Colonic mucosa (tissue), 4 donors: ENCODE data around the gene SHPK. TPM values are rescaled to one million over a fixed set of nuclear protein-coding genes. Genes with fewer than 3 reads are reported as not detected.

Experiments
- DNase-seq: peaks from one replicate; pipeline ENCODE4 v3.0.0-alpha.2; 2020
- H3K27ac ChIP-seq: fragments of 200-600 bp; one replicate; pipeline ENCODE4 v1.8.0; 2021
- H3K27me3 ChIP-seq: fragments of 200-600 bp; one replicate; pipeline ENCODE4 v1.8.0; 2021
- H3K36me3 ChIP-seq: fragments of 200-600 bp; one replicate; pipeline ENCODE4 v1.8.0; 2021
- H3K4me1 ChIP-seq: fragments of 200-600 bp; one replicate; pipeline ENCODE4 v1.8.0; 2021; ENCODE audit warnings: mild to moderate bottlenecking
- H3K4me3 ChIP-seq: fragments of 200-600 bp; one replicate; pipeline ENCODE4 v1.8.0; 2021
- H3K9ac ChIP-seq, 2 donors: one replicate each; pipeline ENCODE4 v1.7.0; 2013; ENCODE audit warnings: control low read depth in 2 of 2, low read depth in 2 of 2, low read length in 2 of 2
- H3K9me3 ChIP-seq: fragments of 200-600 bp; one replicate; pipeline ENCODE4 v1.8.0; 2021
- intact Hi-C: fragments of 100-400 bp; cut with DNase I; formaldehyde crosslinking; loops from one replicate; pipeline ENCODE4 v1.14.1; 2022
- total RNA-seq, 2 donors: library from RNA; stranded (reverse); fragmentation: NEBNext Ultra II Directional in 1 of 2; extraction: Animal tissue kit (Norgen Biotek cat#: 25700) in 1 of 2; gene quantifications; one replicate each; pipeline ENCODE4 v1.2.1, GENCODE V29; 2021
- TF ChIP-seq, protein P1 (sequence below): fragments of 200-600 bp; IDR thresholded peaks from one replicate; pipeline ENCODE4 v1.8.0; 2022; ENCODE audit warnings: antibody characterized with exemption, mild to moderate bottlenecking
- donor health status: healthy.
- donor health status: DM: no; HTN: no; CAD: no.
- donor health status: DM: no; HTN: no; CAD: no.

Gene SHPK
- total RNA-seq, 2 donors from 2014 or later: 21.5 to 23.5 TPM

DNA sequence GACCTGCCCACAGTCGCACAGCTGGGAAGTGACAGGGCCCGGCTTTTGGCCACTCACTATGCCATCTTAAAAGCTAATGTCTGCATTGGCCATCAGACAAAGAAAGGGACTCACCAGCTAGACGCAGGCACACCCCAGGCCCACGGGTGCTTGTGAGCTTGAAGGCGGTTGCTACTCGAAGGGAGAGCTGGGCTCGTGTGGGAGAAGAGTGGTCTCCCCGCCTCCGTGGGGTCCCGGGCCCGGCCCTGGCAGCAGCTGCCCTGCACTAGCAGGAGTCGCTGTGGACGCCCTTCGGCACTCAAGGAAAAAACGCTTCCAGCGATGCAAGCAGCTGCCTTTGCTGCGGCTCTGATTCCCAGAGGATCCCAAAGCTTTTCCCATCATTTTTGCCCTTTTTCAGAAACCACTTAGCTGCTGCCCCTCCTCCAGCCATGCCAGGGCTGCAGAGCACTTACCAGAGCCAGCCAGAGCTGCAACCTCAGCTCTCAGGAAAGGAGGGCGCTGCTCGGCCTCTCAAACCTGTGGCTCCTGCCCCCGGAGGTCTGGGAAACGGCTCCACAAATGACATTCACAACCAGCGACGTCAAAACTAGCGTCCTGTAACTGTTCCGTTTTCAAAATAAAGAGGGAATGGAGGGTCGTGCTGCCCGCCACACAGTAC, 39.1 kb downstream of the SHPK start:
- no peak overlapping the region for H3K27ac ChIP-seq
- no peak overlapping the region for H3K4me3 ChIP-seq
- H3K9ac ChIP-seq: no peak overlapping the region
- intact Hi-C loops: no loop called here
- no peaks in the 10 kb centered on the region for H3K27me3 ChIP-seq
- no peaks in the 10 kb centered on the region for H3K36me3 ChIP-seq
- TF ChIP-seq, protein P1, sequence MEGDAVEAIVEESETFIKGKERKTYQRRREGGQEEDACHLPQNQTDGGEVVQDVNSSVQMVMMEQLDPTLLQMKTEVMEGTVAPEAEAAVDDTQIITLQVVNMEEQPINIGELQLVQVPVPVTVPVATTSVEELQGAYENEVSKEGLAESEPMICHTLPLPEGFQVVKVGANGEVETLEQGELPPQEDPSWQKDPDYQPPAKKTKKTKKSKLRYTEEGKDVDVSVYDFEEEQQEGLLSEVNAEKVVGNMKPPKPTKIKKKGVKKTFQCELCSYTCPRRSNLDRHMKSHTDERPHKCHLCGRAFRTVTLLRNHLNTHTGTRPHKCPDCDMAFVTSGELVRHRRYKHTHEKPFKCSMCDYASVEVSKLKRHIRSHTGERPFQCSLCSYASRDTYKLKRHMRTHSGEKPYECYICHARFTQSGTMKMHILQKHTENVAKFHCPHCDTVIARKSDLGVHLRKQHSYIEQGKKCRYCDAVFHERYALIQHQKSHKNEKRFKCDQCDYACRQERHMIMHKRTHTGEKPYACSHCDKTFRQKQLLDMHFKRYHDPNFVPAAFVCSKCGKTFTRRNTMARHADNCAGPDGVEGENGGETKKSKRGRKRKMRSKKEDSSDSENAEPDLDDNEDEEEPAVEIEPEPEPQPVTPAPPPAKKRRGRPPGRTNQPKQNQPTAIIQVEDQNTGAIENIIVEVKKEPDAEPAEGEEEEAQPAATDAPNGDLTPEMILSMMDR: no peak
- no peaks in the 10 kb centered on the region for H3K9me3 ChIP-seq
- DNase-seq: no peak
- no peaks in the 10 kb centered on the region for H3K4me1 ChIP-seq

DNA sequence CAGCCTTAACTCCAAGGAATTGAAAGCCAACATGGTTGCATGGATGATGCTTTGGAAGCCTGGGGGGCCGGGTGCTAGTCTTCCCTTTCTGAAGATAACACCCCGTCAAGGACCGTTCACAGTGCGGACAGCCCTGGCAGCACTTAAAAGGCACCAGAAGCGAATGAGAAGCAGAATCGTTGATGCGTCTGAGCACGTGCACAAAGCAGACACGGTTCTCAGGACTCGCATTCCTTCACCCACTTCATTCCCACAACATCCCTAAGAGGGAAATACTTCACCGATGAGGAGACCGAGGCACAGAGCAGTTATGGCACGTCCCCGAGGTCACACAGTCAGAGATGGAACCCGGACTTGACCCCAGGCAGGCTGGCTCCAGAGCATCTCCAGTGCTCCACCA, 41.1 kb downstream of the SHPK start:
- TF ChIP-seq, protein P1: no peak
- Histone ChIP-seq H3K27ac (no peak overlapping the region), H3K4me3 (no peak overlapping the region), H3K4me1 (no peaks in the 10 kb centered on the region), H3K36me3 (no peaks in the 10 kb centered on the region), H3K9ac (no peak overlapping the region), H3K9me3 (no peaks in the 10 kb centered on the region), H3K27me3 (no peaks in the 10 kb centered on the region)
- intact Hi-C loops: no loop called here
- DNase-seq: no peak

DNA sequence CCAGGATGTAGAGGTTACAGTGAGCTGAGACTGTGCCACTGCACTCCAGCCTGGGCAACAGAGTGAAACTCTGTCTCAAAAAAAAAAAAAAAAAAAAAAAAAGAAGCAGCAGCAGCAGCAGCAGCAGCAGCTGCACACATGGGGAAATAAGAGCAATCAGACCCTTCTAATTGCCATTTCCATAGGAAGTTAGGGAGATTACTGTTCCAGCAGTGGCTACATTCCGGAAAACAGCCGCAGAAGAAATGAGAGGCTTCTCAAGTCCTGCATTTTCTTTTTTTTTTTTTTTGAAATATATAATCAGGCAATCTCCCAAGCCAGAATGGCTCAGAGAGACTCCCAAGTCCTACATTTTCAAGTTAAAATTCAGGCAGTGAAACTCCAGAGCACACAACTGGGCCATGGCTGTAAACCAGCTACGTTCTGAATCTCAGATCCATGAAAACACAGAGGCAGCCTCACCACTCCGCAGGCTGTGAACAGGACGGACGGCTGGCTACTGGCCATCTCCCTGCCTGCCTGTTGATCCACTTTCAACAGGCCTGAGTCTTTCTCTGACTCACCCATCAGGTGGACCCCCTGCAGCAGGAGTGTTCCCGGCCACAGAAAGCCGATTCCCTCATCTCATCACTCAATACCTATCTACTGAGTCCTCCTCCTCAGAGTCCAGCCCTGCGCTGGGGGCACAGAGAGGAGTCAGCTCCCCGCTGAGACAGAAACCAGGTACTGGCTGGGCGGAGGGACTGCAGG, 41.8 kb downstream of the SHPK start:
- no peak for DNase-seq
- H3K9ac ChIP-seq: no peak overlapping the region
- no peaks in the 10 kb centered on the region for H3K27me3 ChIP-seq
- H3K4me3 ChIP-seq: no peak overlapping the region
- no peaks in the 10 kb centered on the region for H3K36me3 ChIP-seq
- intact Hi-C loops: no loop called here
- H3K27ac ChIP-seq: no peak overlapping the region
- no peaks in the 10 kb centered on the region for H3K4me1 ChIP-seq
- TF ChIP-seq, protein P1: no peak
- no peaks in the 10 kb centered on the region for H3K9me3 ChIP-seq

DNA sequence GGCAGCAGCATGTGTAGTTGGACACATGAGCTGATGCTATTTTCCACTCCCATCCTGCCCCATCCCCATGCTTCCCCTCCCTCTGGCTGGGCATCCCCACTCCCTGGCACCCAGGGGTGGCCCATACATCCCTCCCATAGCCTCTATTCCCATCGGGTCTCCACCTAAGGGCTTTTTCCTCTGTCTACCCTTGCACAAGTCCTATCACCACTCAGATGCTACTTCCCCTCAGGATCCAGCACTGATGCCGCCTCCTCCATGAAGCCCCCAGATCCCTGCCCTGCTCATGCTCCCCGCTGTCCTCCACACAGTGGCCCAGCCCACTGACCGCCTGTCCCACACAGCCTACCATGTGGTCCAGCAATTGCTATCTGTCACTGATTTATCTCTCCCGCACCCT, 42.7 kb downstream of the SHPK start:
- H3K9ac ChIP-seq: no peak overlapping the region
- H3K4me3 ChIP-seq: no peak overlapping the region
- no peaks in the 10 kb centered on the region for H3K27me3 ChIP-seq
- DNase-seq: no peak
- intact Hi-C loops: no loop called here
- no peak overlapping the region for H3K27ac ChIP-seq
- H3K4me1 ChIP-seq: no peaks in the 10 kb centered on the region
- TF ChIP-seq, protein P1: no peak
- H3K36me3 ChIP-seq: no peaks in the 10 kb centered on the region
- H3K9me3 ChIP-seq: no peaks in the 10 kb centered on the region

DNA sequence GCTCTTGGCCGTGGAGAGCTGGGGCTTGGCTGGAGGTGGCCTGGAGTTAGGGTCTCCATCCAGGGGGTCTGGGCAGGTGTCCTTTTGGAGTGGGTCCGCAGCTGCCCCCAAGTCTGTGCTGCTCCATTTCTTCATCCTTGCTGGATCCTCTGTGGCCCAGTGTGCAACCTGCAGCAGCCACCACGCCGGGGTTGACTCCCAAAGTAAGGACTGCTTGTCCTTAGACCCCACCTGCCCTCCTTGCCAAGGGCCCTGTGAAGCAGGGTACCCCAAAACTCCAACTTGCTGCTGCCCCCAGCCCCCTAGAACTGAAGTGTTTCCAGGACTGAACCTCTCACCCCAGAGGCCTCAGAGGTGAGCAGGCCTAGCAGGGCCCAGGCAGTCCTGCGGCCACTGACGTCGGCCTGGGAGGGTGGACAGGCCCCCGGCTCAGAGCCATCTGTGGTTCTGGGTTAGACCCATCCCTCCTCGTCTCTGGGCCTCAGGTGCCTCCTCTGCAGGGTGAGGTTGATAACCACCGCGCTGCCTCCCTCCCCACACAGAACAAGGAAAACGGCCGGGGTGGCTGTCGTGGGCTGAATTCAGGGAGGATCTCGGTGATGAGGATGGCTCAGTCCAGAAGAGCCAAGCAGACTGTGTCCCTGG, 43.7 kb downstream of the SHPK start:
- Histone ChIP-seq H3K27ac (no peak overlapping the region), H3K4me3 (no peak overlapping the region), H3K27me3 (no peaks in the 10 kb centered on the region), H3K9me3 (no peaks in the 10 kb centered on the region), H3K9ac (no peak overlapping the region), H3K36me3 (no peaks in the 10 kb centered on the region), H3K4me1 (no peaks in the 10 kb centered on the region)
- no peak for DNase-seq
- intact Hi-C loops: no loop called here
- TF ChIP-seq, protein P1: no peak
